ENCODE data around the gene SERPINF2.
"Not testable (repeated sequence)": the region's sequence is repeated elsewhere in the genome, so short reads cannot be mapped to it uniquely, and the experiment has no call there.

Gene SERPINF2

DNA sequence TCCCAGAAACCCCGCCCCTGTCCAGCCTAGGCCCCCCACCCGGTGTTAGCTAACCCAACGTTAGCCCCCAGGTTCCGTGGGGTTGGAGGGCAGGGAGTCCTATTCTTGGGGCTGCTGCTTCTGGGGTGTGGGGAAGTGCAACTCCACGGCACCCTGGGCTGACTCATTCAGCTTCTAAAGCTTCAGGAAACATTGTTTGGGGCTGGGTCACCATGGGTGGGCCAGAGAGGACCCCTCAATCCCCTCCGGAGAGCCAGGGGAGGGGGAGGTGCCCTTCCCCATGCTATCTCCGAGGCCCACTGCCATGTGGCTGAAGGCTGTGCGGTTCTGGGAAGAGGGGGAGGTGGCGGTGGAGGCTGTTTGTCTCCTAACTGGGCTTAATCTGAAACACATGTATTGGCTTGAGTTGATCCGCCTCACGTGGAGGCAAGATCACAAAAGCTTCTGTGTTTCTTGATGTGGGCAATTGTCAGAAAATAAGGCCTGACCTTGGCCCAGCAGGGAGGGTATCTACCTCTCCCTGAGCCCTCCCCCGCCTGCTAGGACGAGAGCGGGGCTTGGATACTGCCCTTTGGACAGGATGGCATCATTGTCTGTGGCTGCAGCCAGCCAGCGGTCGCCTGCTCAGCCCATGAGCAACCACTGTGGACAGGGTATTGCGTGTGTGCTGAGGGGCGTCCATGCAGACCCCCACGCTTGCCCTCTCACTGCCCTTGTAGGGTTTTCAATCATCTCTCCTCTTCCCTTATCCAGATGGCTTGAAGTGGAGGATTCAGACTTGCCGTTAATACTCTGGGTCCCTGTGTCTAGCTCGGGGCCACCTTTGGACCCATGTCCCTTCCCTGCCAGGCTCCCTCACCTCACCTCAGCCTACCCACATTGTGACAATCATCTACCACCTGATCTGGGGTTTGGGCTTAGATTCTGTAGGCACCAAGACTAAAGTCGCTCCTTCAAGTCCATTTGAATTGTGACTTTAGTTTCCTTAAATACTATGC lies 20.5 kb downstream of the SERPINF2 start:
- DNase-seq (ENCODE audit: low read depth), result no peak

DNA sequence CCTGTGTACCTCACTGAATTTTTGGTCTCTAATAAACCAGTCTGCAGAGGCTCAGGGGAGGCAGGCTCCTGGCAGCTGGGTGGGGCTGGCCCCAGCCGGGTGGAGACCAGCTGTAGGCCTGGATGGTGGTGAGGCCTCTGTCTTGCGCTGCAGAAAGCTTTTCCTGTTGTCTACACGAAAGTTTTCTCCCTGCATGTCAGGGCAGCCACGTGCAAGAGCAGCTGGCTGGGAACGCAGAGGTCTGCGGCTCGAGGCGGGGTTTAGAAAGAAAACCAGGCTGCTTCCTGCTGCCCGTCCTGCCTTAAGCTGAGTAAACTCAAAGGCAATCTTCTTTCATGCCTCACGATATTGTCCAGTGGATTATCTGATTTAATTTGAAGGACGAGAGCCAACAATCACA lies 21.6 kb downstream of the SERPINF2 start:
- no peak for DNase-seq (ENCODE audit: low read depth)

DNA sequence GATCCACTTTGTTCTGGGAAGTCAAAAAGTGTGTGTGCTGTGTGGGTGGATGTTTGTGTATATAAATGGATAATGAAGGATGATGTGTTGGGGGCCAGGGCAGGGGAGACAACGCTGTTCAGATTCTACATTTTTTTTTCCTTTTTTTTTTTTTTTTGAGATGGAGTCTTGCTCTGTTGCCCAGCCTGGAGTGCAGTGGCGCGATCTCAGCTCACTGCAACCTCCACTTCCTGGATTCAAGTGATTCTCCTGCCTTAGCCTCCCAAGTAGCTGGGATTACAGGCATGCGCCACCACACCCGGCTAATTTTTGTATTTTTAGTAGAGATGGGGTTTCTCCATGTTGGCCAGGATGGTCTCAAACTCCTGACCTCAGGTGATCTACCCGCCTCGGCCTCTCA lies 22.0 kb downstream of the SERPINF2 start:
- not testable (repeated sequence) for DNase-seq (ENCODE audit: low read depth)

DNA sequence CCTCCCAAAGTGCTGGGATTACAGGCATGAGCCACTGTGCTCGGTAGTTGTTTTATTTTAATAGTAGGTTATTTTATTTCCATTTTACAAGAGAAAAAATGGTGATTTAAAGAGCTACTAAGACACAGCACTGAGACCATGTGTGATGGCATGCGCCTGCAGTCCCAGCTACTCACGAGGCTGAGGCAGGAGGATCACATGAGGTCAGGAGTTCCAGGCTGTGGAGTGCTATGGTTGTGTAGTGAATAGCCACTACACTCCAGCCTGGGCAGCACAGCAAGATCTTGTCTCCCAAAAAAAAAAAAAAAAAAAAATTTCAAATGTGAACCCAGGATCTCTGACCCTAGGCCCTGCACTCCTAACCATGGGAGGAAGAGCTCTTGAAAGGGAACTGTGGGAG lies 22.9 kb downstream of the SERPINF2 start:
- no peak for DNase-seq (ENCODE audit: low read depth)

DNA sequence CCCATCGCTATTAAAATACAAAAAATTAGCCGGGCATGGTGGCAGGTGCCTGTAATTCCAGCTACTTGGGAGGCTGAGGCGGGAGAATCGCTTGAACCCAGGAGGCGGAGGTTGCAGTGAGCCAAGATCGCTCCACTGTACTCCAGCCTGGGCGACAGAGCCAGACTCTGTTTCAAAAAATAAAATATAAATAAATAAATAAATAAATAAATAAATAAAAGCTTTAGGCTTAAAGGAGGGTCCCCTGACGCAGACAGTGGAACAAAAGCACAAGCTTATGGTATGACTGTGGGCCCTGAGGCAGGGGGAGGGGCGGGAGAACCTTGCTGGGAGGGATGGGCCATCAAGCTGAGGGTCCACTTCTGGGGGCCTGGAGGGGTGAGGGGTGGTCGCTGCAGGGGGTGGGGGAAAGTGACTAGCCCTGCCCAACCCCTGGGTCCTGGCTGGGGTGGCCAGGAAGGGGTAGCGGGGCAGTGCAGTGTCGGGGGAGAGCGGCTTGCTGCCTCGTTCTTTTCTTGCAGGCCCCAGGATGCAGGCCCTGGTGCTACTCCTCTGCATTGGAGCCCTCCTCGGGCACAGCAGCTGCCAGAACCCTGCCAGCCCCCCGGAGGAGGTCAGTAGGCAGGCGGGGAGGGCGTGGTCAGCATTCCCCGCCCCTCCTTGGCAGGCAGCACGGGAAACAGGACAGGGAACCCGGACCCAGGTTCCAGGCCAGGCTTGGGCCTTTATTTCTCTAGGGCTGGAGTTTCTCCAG lies 23.9 kb downstream of the SERPINF2 start:
- DNase-seq (ENCODE audit: low read depth), result no peak

DNA sequence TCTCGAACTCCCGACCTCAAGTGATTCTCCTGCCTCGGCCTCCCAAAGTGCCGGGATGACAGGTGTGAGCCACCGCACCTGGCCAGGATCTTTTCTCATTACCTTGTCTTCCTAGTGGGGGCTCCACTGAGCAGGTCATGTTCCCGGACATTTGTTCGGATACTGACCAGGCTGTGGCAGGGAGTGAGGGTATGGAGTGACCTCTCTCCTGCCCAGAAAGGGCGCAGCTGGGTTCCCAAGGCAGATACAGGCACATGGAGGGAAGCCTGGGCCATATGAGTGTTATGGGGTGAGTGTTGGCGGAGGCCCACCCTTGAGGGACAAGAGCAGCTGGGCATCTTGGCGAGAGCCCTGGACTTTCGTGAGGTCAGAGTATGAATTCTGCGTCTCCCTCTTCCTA lies 24.7 kb downstream of the SERPINF2 start:
- DNase-seq (ENCODE audit: low read depth), result no peak

DNA sequence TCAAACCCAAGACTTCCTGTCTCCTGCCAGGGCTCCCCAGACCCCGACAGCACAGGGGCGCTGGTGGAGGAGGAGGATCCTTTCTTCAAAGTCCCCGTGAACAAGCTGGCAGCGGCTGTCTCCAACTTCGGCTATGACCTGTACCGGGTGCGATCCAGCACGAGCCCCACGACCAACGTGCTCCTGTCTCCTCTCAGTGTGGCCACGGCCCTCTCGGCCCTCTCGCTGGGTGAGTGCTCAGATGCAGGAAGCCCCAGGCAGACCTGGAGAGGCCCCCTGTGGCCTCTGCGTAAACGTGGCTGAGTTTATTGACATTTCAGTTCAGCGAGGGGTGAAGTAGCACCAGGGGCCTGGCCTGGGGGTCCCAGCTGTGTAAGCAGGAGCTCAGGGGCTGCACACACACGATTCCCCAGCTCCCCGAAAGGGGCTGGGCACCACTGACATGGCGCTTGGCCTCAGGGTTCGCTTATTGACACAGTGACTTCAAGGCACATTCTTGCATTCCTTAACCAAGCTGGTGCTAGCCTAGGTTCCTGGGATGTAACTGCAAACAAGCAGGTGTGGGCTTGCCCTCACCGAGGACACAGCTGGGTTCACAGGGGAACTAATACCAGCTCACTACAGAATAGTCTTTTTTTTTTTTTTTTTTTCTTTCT lies 27.3 kb downstream of the SERPINF2 start:
- no peak for DNase-seq (ENCODE audit: low read depth)

DNA sequence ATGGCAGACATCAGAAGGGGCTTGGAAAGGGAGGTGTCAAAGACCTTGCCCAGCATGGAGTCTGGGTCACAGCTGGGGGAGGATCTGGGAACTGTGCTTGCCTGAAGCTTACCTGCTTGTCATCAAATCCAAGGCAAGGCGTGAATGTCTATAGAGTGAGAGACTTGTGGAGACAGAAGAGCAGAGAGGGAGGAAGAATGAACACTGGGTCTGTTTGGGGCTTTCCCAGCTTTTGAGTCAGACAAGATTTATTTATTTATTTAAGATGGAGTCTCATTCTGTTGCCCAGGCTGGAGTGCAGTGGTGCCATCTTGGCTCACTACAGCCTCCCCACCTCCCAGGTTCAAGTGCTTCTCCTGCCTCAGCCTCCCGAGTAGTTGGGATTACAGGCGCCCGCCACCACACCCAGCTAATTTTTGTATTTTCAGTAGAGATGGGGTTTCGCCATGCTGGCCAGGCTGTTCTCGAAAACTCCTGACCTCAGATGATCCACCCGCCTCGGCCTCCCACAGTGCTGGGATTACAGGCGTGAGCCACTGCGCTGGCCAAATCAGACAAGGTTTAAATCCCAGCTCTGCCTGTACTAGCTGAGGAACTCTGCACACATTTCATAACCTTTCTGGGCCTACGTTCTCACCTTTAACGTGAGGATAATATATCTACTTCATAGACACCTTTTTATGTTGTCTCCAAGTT lies 30.5 kb downstream of the SERPINF2 start:
- not testable (repeated sequence) for DNase-seq (ENCODE audit: low read depth)

DNA sequence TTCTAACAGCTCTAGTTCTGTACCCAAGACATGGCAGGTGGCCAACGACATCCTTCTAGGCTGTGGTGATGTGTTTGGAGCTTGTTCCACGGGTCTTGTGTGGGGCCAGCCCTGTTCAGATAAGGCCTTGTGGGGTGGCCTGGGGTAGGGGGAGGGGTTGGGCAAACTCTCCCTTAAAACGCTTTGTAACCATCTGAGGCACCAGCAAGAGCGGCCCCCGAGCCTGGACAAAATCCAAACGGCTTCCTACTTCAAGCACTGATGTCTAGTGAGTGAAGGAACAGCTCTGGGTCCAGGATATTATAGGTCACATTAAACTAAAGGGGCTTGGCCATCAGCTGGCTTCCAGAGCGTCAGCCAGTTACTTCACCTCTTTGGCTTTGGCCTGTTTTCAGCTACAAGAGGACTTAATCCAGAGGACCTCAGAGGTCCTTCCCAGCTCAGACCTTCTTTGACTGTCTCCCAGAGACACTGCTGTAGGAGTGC lies 31.1 kb downstream of the SERPINF2 start:
- DNase-seq (ENCODE audit: low read depth), result no peak

DNA sequence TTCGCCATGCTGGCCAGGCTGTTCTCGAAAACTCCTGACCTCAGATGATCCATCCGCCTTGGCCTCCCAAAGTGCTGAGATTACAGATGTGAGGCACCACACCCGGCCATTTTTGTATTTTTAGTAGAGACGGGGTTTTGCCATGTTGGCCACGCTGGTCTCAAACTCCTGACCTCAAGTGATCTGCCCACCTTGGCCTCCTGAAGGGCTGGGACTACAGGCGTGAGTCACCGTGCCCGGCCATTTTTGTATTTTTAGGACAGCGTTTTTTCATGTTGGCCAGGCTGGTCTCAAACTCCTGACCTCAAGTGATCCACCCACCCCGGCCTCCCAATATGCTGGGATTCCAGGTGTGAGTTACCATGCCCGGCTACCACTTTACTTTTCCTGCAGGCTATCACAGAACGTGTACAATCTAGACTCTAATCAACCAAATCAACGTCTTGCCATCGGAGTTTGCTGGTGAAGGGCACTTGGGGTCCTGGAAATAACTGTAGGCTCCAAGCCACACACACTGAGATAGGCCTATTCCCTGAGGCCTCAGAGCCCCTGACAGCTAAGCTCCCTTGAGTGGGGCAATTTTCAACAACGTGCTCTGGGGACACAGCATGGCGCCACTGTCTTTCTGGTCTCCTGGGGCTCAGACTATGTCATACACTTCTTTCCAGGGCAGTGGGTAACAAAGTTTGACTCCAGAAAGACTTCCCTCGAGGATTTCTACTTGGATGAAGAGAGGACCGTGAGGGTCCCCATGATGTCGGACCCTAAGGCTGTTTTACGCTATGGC lies 31.9 kb downstream of the SERPINF2 start:
- DNase-seq (ENCODE audit: low read depth), result no peak

DNA sequence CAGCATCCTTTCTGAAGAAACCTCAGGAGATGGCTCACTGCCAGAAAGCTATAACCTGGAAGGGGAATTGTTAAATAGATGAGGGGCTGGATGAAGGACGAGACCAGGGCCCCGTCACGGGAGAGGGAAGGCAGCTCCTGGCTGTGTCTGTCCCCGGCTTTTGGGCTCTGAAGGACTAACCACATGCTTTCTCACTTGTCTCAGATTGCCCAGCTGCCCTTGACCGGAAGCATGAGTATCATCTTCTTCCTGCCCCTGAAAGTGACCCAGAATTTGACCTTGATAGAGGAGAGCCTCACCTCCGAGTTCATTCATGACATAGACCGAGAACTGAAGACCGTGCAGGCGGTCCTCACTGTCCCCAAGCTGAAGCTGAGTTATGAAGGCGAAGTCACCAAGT lies 33.7 kb downstream of the SERPINF2 start:
- no peak for DNase-seq (ENCODE audit: low read depth)

DNA sequence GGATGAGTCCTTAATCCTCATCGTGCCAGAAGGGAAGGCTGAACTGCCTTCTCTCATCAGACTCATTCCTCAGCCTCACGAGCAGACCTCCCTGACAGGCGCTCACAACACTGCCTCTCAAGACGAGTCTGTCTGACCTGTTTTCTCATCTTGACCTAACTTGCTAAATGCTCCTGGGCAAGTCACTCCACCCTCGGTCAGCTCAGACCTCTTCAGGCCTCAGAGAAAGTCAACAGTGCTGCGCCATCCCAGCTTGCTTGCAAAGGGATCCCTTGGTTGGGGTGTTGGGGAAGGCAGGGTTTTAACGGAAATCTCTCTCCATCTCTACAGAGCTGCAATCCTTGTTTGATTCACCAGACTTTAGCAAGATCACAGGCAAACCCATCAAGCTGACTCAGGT lies 34.2 kb downstream of the SERPINF2 start:
- DNase-seq (ENCODE audit: low read depth), result no peak

DNA sequence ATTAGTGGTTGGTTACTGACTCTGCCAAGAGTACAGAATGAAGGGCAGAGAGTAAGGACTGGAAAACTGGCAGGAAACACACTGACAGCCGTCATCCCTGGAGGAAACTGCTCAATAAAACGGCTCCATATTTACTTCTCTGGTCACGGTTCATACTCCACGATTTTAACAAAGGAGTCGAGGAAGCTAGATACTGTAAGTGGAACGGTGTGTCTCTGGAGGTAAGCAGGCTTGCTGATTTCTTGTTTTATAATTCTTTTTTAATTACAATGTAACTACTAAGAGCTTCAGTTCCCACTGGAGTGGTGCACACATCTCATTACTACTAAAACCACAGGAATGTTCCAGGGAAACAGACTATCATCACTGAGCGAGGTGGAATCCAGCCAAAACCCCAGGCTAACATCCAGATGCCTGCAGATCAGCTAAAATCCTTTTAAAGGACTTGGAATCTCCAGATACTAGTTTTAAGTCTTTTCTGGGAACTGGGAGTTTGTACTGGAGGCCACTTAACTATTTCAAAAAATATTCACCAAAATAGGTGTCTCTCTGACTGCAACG lies 37.0 kb downstream of the SERPINF2 start:
- DNase-seq (ENCODE audit: low read depth), result peak; percentile 90

DNA sequence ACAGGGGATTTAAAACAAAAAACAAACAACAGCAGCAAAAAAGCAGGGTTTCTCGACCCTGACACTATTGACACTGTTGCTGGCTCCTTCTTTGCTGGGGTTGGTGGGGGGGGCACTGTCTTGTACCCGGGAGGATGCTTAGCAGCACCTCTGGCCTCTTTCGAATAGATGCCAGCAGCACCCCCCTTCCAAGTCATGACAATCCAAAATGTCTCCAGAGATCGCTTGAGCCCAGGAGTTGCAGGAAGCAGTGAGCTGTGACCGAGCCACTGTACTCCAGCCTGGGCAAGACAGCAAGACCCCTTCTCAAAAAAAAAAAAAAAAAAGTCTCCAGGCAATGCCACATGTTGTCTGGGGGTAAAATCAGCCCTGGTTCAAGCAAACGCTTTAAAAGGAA lies 39.5 kb downstream of the SERPINF2 start:
- no peak for DNase-seq (ENCODE audit: low read depth)

DNA sequence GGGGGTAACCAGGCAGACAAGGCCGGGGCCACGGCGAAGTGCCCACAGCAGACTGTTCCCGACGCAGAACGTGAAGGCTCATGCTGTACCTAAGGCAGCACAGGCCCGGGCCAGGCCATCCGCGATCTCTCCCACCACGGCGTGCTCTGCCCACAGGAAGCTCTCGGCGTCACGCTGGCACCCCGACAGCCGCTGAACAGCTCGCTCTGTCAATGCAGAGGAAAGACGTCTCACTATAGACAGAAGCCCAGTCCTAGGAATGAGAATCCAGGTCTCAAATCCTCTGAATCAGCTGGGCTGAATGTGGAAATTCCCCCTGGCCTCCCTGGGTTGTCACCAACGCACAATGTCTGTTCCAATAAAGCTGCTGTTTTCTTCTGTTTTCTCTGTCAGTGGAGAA lies 40.6 kb downstream of the SERPINF2 start:
- no peak for DNase-seq (ENCODE audit: low read depth)

DNA sequence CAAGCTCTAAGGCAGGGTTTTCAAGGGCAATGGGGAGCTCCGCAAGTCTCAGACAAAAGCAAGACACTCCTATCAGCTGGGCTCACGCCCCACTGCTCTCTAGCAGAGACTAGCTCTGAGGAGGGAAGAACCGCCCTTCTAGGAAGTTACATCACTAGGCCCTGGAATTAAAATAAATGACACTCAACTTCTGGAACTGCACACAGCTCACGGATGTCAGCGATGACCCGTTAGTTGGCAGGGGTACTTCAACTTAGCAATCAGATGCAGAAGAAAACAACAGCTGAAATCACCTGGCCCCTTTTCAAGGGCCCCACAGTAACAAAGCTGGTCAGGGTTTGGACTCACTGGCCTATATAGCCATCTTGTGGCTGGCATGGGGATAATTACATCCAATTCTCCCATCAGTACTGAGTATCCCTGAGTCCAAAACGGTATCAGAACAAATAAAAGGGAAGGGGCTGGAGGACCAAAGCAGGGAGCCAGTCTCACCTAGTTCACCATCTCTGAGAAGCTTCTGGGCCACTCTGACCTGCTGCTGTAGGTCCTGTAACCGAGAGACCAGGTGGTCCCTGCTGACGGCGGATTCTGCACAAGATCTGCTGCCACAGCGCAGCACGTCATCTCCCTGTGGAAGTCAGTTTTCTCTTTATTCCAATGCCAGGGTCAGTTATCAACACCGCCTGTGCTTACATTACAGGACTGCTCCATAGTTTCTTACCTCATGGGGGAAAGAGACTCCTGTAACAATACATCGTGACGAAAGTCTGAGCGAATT lies 41.4 kb downstream of the SERPINF2 start:
- DNase-seq (ENCODE audit: low read depth), result no peak

DNA sequence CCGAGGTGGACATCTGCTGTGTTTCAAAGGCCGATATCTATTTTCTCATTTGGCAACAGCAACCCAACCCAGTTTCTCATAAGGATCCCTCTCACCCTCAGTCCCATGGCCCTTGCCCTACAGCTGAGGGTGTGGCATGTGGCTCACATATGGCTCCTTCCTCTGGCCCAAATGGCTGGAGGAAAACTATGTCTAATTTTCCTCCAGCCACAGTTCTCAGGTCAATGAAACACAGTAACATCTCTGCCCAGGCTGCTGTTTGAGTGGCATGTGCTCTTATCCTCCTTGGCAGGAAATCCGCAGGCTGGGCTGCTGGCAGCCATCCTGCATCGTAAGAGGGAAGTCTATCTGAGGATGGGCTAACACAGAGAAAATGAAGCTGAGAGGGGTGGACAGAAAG lies 43.3 kb downstream of the SERPINF2 start:
- no peak for DNase-seq (ENCODE audit: low read depth)

DNA sequence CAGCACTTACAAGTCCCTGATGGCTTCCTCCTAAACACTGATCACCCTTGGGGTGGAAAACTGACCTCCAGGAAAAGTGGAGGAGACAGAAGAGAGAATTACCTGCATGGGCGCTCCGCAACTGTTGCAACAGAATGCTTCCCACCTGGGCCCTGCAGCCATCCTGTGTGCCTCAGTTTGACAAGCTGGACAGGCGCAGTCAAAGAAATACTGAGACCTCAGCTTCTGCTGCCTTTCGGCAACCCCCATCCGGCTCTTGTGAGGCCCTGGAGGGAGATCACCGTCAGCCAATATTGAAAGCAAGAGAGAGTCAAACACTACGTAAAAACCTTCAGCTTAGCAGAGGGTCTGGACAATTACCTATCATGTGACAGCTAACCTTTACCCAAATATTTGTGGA lies 44.0 kb downstream of the SERPINF2 start:
- no peak for DNase-seq (ENCODE audit: low read depth)

DNA sequence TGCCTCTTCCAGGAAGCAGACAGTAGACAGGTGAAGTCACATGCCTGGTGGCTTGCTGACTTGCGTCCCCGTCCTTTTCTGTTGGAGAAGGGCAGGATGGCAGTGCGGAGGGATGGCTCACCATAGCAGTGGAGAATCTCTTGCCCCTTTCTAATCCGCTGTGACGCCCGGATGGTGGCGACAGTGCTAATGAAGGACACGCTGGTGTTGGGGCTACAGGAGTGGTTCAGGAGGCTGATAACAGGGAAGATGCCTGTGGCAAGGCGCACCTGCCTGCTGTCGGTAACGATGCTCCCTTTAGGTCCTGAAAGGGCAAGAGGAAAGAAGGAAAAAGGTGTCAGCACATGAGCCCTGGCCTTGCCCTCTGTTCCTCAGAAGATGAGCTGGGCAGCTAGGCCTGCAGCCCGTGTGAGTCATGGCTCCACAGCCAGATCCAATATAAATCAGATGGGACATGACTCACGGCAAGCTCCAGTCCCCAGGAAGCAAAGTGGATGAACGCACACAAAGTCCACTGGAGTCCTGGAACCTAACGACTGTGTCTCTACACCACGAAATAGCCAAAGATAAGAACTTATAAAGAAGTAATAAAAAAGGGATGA lies 44.7 kb downstream of the SERPINF2 start:
- DNase-seq (ENCODE audit: low read depth), result peak; percentile 89

DNA sequence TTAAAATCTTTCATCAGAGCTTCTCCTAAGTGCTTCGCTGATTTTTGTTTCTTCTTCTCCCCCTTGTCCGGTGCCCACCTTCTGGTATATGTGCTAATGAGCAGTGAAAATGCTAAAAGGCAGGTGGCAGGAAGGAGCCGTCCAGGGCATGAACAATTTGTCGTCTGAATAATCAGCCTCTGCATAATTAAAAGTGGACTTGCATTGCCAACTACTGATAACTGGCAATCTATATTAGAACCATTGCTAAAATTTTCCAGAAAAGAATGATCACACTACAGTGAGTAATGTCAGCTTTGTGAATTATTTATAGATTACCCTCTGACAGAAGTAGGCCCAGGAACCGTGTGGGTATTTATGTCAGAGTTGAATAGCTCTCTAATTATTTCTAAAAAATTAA lies 47.3 kb downstream of the SERPINF2 start:
- no peak for DNase-seq (ENCODE audit: low read depth)
